Ishikawa (cell line): Measurements from ENCODE around the gene ZKSCAN3.

Experiments used
- CEBPB ChIP-seq: IDR thresholded peaks from 2 replicates; pipeline ENCODE4 v1.6.1; 2012
- EP300 ChIP-seq: IDR thresholded peaks from 2 replicates; pipeline ENCODE4 v1.6.1; 2012; ENCODE audit warnings: borderline replicate concordance
- NFIC ChIP-seq: IDR thresholded peaks from 2 replicates; pipeline ENCODE4 v1.6.1; 2012
- RAD21 ChIP-seq: IDR thresholded peaks from 2 replicates; pipeline ENCODE4 v1.6.1; 2012; ENCODE audit warnings: low read depth
- TAF1 ChIP-seq: IDR thresholded peaks from 2 replicates; pipeline ENCODE4 v1.6.1; 2012; ENCODE audit warnings: low read depth, mild to moderate bottlenecking
- YY1 ChIP-seq: IDR thresholded peaks from 2 replicates; pipeline ENCODE4 v1.6.1; 2012; ENCODE audit warnings: low read depth
- TF ChIP-seq, protein P1 (sequence below): IDR thresholded peaks from 2 replicates; pipeline ENCODE4 v1.6.1; 2012; ENCODE audit warnings: low read depth, mild to moderate bottlenecking
- TF ChIP-seq, protein P2 (sequence below): IDR thresholded peaks from 2 replicates; pipeline ENCODE4 v1.6.1; 2012
- TF ChIP-seq, protein P3 (sequence below): IDR thresholded peaks from 2 replicates; pipeline ENCODE4 v1.6.1; 2012

DNA sequence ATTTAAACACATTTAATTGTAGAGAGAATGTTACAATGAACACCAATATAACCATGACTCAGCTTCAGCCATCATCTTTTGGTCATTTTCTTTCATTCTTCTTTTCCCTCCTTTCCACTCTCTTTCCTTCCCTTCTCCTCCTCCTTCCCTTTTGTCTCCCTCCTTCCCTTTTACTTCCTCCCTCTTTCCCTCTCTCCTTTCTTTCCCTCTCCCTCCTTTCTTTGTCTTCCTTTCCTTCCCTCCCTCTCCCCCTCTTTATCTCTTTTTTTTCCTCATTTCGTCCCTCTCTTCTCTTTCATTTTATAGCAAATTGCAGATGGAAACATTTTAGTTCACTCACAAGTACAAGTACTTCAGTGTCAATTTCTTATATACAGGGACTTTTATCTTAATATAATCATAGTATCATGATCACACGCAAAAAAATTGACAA, 1.8 kb downstream of the ZKSCAN3 start:
- TF ChIP-seq, protein P1, sequence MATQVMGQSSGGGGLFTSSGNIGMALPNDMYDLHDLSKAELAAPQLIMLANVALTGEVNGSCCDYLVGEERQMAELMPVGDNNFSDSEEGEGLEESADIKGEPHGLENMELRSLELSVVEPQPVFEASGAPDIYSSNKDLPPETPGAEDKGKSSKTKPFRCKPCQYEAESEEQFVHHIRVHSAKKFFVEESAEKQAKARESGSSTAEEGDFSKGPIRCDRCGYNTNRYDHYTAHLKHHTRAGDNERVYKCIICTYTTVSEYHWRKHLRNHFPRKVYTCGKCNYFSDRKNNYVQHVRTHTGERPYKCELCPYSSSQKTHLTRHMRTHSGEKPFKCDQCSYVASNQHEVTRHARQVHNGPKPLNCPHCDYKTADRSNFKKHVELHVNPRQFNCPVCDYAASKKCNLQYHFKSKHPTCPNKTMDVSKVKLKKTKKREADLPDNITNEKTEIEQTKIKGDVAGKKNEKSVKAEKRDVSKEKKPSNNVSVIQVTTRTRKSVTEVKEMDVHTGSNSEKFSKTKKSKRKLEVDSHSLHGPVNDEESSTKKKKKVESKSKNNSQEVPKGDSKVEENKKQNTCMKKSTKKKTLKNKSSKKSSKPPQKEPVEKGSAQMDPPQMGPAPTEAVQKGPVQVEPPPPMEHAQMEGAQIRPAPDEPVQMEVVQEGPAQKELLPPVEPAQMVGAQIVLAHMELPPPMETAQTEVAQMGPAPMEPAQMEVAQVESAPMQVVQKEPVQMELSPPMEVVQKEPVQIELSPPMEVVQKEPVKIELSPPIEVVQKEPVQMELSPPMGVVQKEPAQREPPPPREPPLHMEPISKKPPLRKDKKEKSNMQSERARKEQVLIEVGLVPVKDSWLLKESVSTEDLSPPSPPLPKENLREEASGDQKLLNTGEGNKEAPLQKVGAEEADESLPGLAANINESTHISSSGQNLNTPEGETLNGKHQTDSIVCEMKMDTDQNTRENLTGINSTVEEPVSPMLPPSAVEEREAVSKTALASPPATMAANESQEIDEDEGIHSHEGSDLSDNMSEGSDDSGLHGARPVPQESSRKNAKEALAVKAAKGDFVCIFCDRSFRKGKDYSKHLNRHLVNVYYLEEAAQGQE = no peak
- TF ChIP-seq RAD21 = no peak
- TF ChIP-seq CEBPB = no peak
- TF ChIP-seq TAF1 = no peak
- TF ChIP-seq YY1 = no peak
- TF ChIP-seq NFIC = no peak
- TF ChIP-seq, protein P2, sequence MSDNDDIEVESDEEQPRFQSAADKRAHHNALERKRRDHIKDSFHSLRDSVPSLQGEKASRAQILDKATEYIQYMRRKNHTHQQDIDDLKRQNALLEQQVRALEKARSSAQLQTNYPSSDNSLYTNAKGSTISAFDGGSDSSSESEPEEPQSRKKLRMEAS = no peak
- TF ChIP-seq, protein P3, sequence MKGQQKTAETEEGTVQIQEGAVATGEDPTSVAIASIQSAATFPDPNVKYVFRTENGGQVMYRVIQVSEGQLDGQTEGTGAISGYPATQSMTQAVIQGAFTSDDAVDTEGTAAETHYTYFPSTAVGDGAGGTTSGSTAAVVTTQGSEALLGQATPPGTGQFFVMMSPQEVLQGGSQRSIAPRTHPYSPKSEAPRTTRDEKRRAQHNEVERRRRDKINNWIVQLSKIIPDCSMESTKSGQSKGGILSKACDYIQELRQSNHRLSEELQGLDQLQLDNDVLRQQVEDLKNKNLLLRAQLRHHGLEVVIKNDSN = no peak
- TF ChIP-seq EP300 = no peak
